CD4-positive, alpha-beta T cell treated with Interleukin-12 subunit alpha and Interleukin-12 subunit beta, for 1 hour (primary cell): ENCODE data around the gene ZNF581.
A peak's percentile ranks its signal among the peaks of the same experiment; 100 is the strongest.

Experiments used
- DNase-seq: peaks from one replicate; pipeline ENCODE4 v3.0.0-alpha.2; 2020

Gene ZNF581

GRCh38 chr19:55650126-55650557, 6.7 kb downstream of the ZNF581 start:
- no peak for DNase-seq

DNA sequence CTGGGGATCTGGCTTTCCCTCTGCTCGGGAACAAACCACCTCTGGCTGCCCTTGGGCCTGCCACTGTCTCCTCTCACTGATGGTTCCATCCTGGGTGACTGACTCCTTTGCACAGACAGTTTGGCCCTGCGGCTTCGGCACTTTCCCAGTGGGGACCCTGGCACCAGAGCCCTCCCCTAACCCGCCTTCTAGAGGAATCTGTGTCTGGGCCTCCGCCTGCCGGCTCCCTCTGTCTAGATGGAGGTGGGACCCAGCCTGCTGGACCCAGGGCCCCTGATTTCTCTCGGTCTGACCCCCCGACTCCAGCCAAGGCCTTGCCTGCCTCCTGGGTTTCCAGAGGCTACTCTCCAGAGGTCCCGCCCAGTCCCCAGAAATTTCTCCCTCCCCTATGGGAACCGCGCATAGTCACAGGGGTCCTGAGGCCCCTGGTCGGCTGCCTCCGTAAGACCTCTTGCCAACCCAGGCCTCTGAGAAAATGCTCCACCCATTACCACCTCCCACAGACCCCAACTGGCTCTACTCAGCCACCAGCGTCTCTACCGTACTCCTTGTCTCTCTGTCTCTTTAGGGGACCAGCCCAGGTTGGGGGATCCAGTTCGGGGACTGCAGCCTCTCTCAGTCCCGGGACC, 7.3 kb downstream of the ZNF581 start:
- no peak for DNase-seq

DNA sequence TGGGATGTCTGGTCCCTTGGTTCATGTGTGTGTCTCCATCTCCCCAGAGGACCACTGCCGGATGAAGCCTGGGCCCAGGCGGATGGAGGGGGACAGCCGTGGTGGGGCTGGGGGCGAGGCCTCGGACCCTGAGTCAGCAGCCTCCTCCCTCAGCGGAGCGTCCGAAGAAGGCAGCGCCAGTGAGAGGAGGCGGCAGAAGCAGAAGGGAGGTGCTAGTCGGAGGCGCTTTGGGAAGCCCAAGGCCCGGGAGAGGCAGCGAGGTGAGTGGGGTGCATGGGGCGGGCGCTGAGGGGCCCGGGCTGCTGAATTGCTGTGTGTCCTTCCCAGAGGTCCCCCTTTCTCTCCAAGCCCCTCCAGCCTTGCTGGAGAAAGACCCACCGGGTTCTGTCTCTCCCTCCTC, 7.8 kb downstream of the ZNF581 start:
- no peak for DNase-seq

DNA sequence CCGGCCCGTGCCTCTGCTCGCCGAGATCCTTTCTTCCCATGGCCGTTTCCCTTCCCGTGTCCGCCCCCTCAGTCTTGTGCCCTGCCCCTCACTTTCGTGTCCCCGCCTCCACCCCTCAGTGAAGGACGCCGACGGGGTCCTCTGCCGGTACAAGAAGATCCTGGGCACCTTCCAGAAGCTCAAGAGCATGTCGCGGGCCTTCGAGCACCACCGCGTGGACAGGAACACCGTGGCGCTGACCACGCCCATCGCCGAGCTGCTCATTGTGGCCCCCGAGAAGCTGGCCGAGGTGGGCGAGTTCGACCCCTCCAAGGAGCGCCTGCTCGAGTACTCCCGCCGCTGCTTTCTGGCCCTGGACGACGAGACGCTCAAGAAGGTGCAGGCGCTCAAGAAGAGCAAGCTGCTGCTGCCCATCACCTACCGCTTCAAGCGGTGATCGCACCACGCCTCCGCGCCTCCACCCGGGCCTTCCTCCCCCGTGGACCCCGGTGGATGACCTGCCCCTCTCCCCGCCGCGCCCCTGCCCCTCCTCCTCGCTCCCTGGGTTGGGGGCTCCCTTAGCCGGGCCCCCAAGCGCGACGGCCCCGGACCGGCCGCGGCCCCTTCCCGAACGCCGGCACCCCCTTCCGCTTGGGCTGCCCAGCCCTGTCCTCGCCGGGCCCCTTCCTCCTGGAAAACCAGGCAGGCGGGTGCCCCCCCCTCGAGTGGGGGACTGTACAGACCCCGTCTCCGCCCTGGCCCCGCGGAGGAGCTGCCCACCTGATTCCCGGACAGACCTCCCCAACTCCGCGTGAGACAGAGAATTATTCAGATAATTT, 9.1 kb downstream of the ZNF581 start:
- DNase-seq, result no peak

GRCh38 chr19:55653651-55654322, 10.3 kb downstream of the ZNF581 start:
- DNase-seq, result peak; percentile 99

GRCh38 chr19:55654323-55654867, 10.9 kb downstream of the ZNF581 start:
- DNase-seq, result peak; percentile 100

GRCh38 chr19:55654868-55655647, 11.6 kb downstream of the ZNF581 start, which contains the start of gene U2AF2:
TSS of gene U2AF2 (plus strand) at chr19:55655035. CDS start at chr19:55655105, 70 bp downstream.
- peak; percentile 97 for DNase-seq

- no peak for DNase-seq
Measured at GRCh38 chr19:55655648-55656040, 12.2 kb downstream of the ZNF581 start.

GRCh38 chr19:55656552-55656951, 13.1 kb downstream of the ZNF581 start:
- no peak for DNase-seq

DNA sequence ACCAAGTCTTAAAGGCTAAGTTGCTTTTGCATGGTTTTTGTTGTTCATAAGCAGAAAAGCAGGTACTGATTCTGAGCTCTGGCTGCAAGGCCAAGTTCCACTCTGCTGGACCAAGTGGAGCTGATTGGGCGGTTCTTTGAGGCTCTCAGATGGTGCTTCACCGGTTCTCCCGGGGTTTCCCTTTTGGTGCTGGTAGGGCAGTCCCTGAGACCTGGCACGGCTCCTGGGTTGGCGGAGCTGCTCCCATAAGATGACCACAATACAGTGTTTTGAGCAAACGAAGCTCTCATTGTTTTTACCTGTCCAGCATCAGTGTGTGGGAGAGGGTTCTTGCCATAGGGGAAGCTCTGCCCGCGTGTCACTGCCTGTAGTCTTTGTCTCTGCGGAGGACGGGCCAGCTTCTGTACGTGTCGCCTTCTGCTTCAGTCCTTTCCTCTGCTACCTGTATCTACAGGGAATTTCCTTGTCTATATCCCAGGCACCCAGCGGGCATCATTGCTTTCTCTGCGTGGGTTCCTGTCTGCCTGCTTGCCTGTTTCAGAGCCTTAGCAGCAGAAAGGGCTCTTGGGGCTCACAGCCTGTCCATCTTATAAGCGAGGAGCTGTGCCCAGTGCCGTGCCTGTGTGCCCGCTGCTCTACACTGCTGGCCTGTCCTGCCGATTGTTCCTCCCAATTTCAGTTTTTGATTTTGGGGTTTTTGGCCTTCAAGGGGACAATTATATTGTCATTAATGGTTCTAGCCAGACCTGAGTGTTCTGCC, 13.7 kb downstream of the ZNF581 start:
- DNase-seq, result no peak

DNA sequence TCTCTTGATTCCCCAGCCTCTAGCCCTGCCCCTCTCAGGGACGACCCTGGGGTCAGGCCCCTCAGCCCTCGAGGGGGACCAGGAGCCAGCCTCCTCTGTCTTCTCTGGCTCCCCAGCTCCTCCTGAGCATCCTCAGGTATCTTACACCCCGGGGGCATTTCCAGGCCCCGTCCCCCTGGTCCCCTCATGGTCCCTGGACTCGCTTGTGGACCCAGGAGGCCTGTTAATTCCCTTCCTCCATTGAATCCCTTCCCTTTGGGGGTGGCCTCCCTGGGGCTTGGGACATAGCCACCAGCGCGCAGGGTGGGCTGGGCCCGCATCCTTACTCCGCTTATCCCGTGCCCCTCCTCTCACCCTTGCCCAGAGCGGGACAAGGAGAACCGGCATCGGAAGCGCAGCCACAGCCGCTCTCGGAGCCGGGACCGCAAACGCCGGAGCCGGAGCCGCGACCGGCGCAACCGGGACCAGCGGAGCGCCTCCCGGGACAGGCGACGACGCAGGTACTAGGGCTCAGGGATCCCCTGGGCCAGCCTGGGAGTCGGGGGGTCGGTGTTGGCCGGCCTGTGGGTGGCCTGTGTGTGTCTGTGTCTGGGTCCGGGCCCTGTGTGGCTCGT, 15.5 kb downstream of the ZNF581 start:
- no peak for DNase-seq

DNA sequence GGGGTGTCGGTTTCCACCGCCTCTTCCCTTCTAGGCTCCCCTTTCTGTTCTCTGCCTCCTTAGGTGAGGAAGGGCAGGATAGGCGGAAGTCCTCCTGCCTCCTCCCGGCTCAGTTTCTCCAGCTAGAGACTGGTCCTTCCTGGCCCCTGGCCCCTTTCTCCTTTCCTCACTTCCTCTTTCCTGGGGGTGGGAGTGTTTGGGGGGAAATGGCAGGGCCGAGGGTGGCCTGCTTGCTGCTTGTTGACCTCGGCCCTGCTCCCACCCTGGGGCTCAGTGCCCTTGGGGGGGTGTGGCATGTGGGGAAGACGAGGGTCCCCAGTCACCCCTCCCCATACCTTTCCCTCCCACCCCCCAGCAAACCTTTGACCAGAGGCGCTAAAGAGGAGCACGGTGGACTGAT, 16.4 kb downstream of the ZNF581 start:
- no peak for DNase-seq

- no peak for DNase-seq
Measured at GRCh38 chr19:55660404-55660803, 17.0 kb downstream of the ZNF581 start.

GRCh38 chr19:55660991-55661390, 17.5 kb downstream of the ZNF581 start:
- DNase-seq, result no peak

DNA sequence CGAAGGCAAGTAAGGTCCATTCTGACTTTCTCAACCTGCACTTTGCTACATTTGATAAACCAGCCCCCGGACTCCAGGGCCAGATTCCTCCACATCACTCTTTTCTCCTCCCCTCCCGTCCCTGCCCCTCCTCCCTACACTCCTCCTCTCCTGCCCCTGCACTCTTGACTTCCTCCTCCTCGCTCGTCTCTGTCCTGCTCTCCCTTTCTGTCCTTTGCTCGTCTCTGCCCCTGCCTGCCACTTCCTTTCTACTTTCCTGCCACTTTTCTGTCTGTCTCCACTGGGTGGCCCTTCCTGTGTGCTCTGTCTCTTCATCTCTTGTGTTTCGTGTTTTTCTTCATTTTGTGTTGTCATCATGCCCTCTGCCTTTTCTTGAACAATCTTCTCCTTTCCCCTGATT, 18.4 kb downstream of the ZNF581 start:
- no peak for DNase-seq

DNA sequence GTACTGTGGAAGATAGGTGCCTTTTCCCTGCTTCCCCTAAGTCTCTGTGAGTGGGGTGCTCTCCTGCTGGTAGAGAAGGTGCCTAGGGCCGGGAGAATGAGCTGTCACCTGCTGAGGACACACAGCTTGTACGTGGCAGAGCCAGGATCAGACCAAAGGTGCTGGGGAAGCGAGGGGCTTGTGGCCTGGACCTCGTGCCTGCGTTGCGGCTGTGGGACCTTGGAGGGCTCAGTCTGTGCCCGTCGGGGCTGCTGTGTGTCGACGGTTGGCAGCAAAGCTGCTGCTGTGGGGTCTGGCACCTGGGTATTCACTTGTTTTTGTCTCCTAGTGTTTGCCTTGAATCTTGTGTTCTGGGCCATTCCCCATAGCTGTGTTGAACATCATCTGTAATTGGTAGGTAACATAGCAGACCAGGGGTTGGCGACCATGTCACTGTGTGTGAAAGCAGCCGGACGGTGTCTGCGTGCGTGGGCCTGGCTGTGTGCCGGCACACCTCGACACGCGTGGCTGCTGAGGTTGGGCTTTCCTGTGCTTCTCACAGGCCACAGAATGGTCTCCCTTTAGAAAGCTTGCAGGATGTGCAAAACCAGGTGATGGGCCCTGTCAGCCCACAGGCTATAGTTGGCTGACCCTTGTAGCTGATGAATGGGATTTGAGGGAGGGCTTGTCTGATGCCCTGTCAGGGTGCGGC, 20.5 kb downstream of the ZNF581 start:
- DNase-seq, result no peak

DNA sequence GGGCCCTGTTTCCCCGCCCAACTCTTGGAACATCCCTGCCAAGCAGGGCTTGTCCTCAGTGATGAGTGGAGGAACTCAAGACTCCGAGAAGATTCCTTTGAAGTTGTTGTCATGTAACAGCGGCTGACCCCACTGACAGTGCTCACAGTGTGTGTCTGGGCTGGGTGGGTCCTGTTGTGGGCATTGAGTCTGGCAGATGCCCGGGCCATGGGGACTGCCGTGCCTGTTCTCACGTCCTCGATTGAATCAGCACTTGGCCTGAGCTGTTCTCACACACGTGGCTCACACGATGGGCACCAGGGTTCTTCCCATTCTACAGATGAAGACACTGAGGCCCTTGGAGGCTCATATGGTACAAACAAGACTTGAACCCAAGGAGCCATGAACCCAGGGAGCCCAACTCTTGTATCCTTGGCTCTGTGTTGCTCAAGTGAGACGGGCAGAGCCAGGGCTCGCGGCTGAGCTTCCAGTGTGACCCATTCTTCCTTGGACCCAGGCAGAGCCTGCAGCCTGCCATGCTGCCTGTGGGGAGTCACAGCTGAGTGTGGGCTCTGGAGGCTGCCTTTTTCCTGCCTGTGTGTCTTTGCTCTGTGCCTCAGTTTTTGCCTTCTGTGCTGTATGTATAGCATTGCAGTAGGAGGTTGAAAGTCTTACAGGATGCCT, 23.0 kb downstream of the ZNF581 start:
- DNase-seq, result no peak

DNA sequence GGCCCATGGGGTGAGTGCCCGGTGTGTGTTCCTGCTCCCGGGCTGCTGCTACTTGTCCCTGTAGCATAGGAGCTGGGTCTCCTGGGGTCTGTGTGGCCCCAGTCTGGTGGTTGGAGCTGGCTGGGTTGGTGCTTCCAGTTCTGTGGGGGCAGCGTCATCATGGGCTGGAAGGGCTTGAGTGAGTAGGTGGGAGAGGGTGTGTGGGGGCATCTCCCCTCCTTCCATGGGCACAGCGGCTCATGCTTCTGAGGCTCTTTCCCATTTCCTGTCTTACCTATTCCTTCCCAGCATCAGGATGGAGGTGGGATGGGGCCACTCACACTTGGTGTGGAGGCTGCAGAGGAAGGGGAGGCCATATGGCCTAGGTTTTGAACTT, 23.5 kb downstream of the ZNF581 start:
- DNase-seq, result no peak

- no peak for DNase-seq
Measured at GRCh38 chr19:55667511-55667910, 24.1 kb downstream of the ZNF581 start.

GRCh38 chr19:55667958-55668357, 24.5 kb downstream of the ZNF581 start:
- DNase-seq, result no peak
